HEK293 (cell line): Measurements from ENCODE around the gene FBXO42.

ENCODE experiments used
- KLF9 ChIP-seq: fragments of 450-650 bp; formaldehyde crosslinking; IDR thresholded peaks from 2 replicates; pipeline ENCODE4 v1.5.1; 2016; ENCODE audit warnings: missing biosample characterization, missing genetic modification characterization, low read depth
- ZNF274 ChIP-seq, 2 experiments: fragments of 200-500 bp in 1 of 2; fragments of 450-650 bp in 1 of 2; sonication (Bioruptor generic) in 1 of 2; formaldehyde crosslinking in 1 of 2; IDR thresholded peaks; 2 replicates each; pipeline versions ENCODE4 v1.5.1 to v1.6.1; 2014 to 2016; ENCODE audit warnings: borderline replicate concordance in 1 of 2, inconsistent platforms in 1 of 2, low read length in 1 of 2, missing biosample characterization in 1 of 2, missing genetic modification characterization in 1 of 2
- ZNF558 ChIP-seq: fragments of 450-650 bp; formaldehyde crosslinking; IDR thresholded peaks from 2 replicates; pipeline ENCODE4 v1.5.1; 2016; ENCODE audit warnings: missing biosample characterization, missing genetic modification characterization
- TF ChIP-seq, protein P1 (sequence below): fragments of 450-650 bp; formaldehyde crosslinking; IDR thresholded peaks from 2 replicates; pipeline ENCODE4 v1.5.1; 2016; ENCODE audit warnings: missing biosample characterization, missing genetic modification characterization

DNA sequence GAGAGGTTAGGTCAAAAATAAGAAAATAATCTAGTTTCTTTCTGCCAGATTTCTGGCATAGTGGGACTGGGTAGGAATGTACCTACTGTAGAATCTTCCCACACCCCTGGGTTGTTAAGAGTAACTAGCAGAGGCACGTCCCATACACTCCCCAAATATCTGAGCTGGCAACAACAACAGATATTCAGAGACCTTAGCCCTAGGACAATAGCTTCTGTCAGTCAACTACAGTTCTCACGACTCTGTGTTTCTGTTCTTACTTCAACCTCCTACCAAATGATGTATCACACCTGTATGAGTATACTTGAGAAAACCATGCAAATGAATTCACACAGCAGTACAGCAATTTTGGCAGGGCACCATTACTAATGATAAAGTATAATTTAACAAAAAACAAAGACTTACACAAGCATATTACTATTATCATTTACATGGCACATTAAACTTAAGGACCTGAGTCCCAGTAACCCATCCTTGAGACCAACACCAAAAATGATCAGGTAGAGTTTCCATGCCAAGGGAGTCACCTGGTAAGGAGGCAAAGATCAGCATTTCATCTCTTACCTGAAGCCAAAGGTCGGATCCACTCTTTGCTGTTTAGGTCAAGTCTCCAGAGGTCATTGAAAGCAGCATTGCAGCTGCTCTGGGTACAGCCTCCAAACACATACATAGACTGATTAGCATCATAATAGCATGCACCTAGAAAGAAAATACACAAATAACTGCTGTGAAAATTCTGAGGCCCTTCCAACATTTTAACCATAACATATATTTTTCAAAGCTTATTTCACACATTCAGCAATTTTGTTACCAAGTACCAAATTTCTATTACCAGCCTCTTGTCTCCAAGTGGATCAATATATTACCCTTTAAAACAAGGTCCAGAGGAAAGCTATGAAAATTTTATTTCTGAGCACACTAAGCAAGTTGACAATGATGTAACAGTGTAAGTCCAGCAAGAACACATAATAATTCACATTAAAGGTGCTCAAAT is 57.8 kb downstream of the FBXO42 start:
- TF ChIP-seq ZNF274 (IDR thresholded peaks at IDR 0.05; ENCODE audit: low read length) (no peak), ZNF274 (tag by site-specific recombination; IDR thresholded peaks at IDR 0.05; ENCODE audit: borderline replicate concordance) (no peak), ZNF558 (tag by site-specific recombination) (no peak), KLF9 (tag by site-specific recombination) (no peak)
- TF ChIP-seq, protein P1, sequence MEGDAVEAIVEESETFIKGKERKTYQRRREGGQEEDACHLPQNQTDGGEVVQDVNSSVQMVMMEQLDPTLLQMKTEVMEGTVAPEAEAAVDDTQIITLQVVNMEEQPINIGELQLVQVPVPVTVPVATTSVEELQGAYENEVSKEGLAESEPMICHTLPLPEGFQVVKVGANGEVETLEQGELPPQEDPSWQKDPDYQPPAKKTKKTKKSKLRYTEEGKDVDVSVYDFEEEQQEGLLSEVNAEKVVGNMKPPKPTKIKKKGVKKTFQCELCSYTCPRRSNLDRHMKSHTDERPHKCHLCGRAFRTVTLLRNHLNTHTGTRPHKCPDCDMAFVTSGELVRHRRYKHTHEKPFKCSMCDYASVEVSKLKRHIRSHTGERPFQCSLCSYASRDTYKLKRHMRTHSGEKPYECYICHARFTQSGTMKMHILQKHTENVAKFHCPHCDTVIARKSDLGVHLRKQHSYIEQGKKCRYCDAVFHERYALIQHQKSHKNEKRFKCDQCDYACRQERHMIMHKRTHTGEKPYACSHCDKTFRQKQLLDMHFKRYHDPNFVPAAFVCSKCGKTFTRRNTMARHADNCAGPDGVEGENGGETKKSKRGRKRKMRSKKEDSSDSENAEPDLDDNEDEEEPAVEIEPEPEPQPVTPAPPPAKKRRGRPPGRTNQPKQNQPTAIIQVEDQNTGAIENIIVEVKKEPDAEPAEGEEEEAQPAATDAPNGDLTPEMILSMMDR (tag by site-specific recombination) = no peak
